IMR-90 (cell line): Measurements from ENCODE around the gene MADD. TPM values are rescaled to one million over a fixed set of nuclear protein-coding genes. Genes with fewer than 3 reads are reported as not detected.

Experiments used
- ATAC-seq: fragments of 200-7000 bp; cut with Tn5 transposase; 2 replicates; pipeline ENCODE4 v1.9.1; 2020; ENCODE audit warnings: low read depth, mild to moderate bottlenecking, moderate library complexity
- BruUV-seq: library from RNA; stranded (reverse); fragments of 400-500 nt; replicated peaks from 2 replicates; lab custom pipeline; 2021; lab: Mats Ljungman, UMichigan
- CTCF ChIA-PET: fragments of 300-600 bp; formaldehyde crosslinking; extraction: SDS; loops from one replicate; lab custom pipeline; 2021; ENCODE audit warnings: antibody characterized with exemption; lab: Yijun Ruan, JAX
- POLR2A ChIA-PET: fragments of 300-600 bp; sonication (Branson Sonifier 250); formaldehyde crosslinking; loops from one replicate; lab custom pipeline; 2022; ENCODE audit warnings: antibody characterized with exemption; ENCODE audit not compliant: unreplicated experiment; lab: Charles Lee
- DNase-seq: peaks from one replicate; pipeline ENCODE4 v3.0.0; 2013
- H2AFZ ChIP-seq: replicated peaks from 2 replicates; pipeline ENCODE3; 2013; ENCODE audit warnings: low read length, mild to moderate bottlenecking; ENCODE audit not compliant: poor library complexity
- H2AK5ac ChIP-seq: 2 replicates; pipeline ENCODE4 v1.6.1; 2013; ENCODE audit warnings: low read depth, low read length, inconsistent platforms
- H2AK9ac ChIP-seq: replicated peaks from 2 replicates; pipeline ENCODE3; 2013; ENCODE audit warnings: mild to moderate bottlenecking, low read depth, low read length, moderate library complexity; ENCODE audit not compliant: poor library complexity
- H2BK120ac ChIP-seq: 2 replicates; pipeline ENCODE4 v1.6.1; 2013; ENCODE audit warnings: low read depth, low read length, inconsistent platforms
- H2BK15ac ChIP-seq: 3 replicates; pipeline ENCODE4 v1.6.1; 2013; ENCODE audit warnings: low read depth, low read length, inconsistent platforms
- H2BK20ac ChIP-seq: 2 replicates; pipeline ENCODE4 v1.6.1; 2013; ENCODE audit warnings: low read depth, mild to moderate bottlenecking, inconsistent platforms, low read length, moderate library complexity
- H2BK5ac ChIP-seq: 2 replicates; pipeline ENCODE4 v1.6.1; 2013; ENCODE audit warnings: mild to moderate bottlenecking, low read depth, low read length, inconsistent platforms; ENCODE audit not compliant: poor library complexity, severe bottlenecking
- H3K14ac ChIP-seq: replicated peaks from 2 replicates; pipeline ENCODE4 v1.6.1; 2013; ENCODE audit warnings: low read depth, low read length, inconsistent platforms
- H3K18ac ChIP-seq: 2 replicates; pipeline ENCODE4 v1.6.1; 2013; ENCODE audit warnings: low read depth, low read length, control low read depth
- H3K23ac ChIP-seq: 2 replicates; pipeline ENCODE4 v1.6.1; 2013; ENCODE audit warnings: low read depth, low read length, inconsistent platforms
- H3K27ac ChIP-seq: 2 replicates; pipeline ENCODE4 v1.5.1; 2013; ENCODE audit warnings: mild to moderate bottlenecking, control low read depth, low read length; ENCODE audit not compliant: insufficient read depth
- H3K27me3 ChIP-seq: 2 replicates; pipeline ENCODE4 v1.6.1; 2013; ENCODE audit warnings: low read length; ENCODE audit not compliant: control insufficient read depth, insufficient read depth
- H3K36me3 ChIP-seq: 2 replicates; pipeline ENCODE4 v1.6.1; 2013; ENCODE audit warnings: low read length, mixed read lengths; ENCODE audit not compliant: control insufficient read depth, insufficient read depth
- H3K4ac ChIP-seq: 2 replicates; pipeline ENCODE4 v1.6.1; 2013; ENCODE audit warnings: low read depth, low read length, inconsistent platforms
- H3K4me1 ChIP-seq: 2 replicates; pipeline ENCODE4 v1.6.1; 2013; ENCODE audit warnings: low read length, mixed read lengths; ENCODE audit not compliant: control insufficient read depth, insufficient read depth
- H3K4me2 ChIP-seq: 2 replicates; pipeline ENCODE4 v1.6.1; 2013; ENCODE audit warnings: low read depth, mild to moderate bottlenecking, control low read depth, low read length, moderate library complexity
- H3K4me3 ChIP-seq: 2 replicates; pipeline ENCODE4 v1.5.1; 2013; ENCODE audit warnings: low read depth, mild to moderate bottlenecking, control low read depth, low read length, moderate library complexity; ENCODE audit not compliant: insufficient read depth
- H3K56ac ChIP-seq: 2 replicates; pipeline ENCODE4 v1.6.1; 2013; ENCODE audit warnings: low read length, inconsistent platforms; ENCODE audit not compliant: insufficient read depth; ENCODE audit errors: extremely low read depth
- H3K79me1 ChIP-seq, 2 experiments: 2 replicates each; pipeline ENCODE4 v1.6.1; 2013; ENCODE audit warnings: low read length in 2 of 2, inconsistent platforms in 1 of 2, low read depth in 1 of 2
- H3K9ac ChIP-seq: 2 replicates; pipeline ENCODE4 v1.6.1; 2013; ENCODE audit warnings: low read depth, low read length, control low read depth
- H3K9me1 ChIP-seq: 2 replicates; pipeline ENCODE4 v1.6.1; 2013; ENCODE audit warnings: low read length, inconsistent platforms; ENCODE audit not compliant: insufficient read depth
- H3K9me3 ChIP-seq: 2 replicates; pipeline ENCODE4 v1.6.1; 2013; ENCODE audit warnings: low read length; ENCODE audit not compliant: control insufficient read depth, insufficient read depth
- H4K20me1 ChIP-seq: 2 replicates; pipeline ENCODE4 v1.6.1; 2013; ENCODE audit warnings: low read length, inconsistent platforms; ENCODE audit not compliant: insufficient read depth
- H4K5ac ChIP-seq: 2 replicates; pipeline ENCODE4 v1.6.1; 2013; ENCODE audit warnings: mild to moderate bottlenecking, low read depth, low read length, control low read depth
- H4K8ac ChIP-seq, 2 experiments: 2 replicates each; pipeline ENCODE4 v1.6.1; 2013; ENCODE audit warnings: low read depth in 2 of 2, low read length in 2 of 2, control low read depth in 1 of 2, inconsistent platforms in 1 of 2
- H4K91ac ChIP-seq: 2 replicates; pipeline ENCODE4 v1.6.1; 2013; ENCODE audit warnings: low read depth, low read length, inconsistent platforms; ENCODE audit not compliant: insufficient read depth
- CTCF ChIP-seq: conservative IDR thresholded peaks from 2 replicates; pipeline ENCODE4 v1.5.1; 2012; ENCODE audit warnings: mild to moderate bottlenecking, low read depth, low read length, improper control_type of control experiment
- RAD21 ChIP-seq: IDR thresholded peaks from 2 replicates; pipeline ENCODE4 v1.6.1; 2012; ENCODE audit warnings: low read length, improper control_type of control experiment
- SMC3 ChIP-seq: fragments of 150-350 bp; IDR thresholded peaks from 2 replicates; pipeline ENCODE4 v1.6.1; 2016; ENCODE audit warnings: low read depth, mild to moderate bottlenecking, antibody characterized with exemption, low read length, moderate library complexity
- USF2 ChIP-seq: fragments of 150-350 bp; IDR thresholded peaks from 2 replicates; pipeline ENCODE4 v1.6.1; 2017; ENCODE audit warnings: mild to moderate bottlenecking, antibody characterized with exemption, low read length, low read depth
- WGBS, 2 experiments: methylation state at CpG; one replicate each; pipeline versions ENCODE4 v1.1.5 to v1.1.7; 2013; ENCODE audit warnings: missing lambda C conversion rate in 2 of 2; ENCODE audit not compliant: insufficient read length in 1 of 2; ENCODE audit errors: extremely low coverage in 2 of 2; 5-methylcytosine and 5-hydroxymethylcytosine counted together
- dilution Hi-C: fragments of 300-500 bp; cut with HindIII; formaldehyde crosslinking; loops from one replicate; pipeline ENCODE4 v1.14.3; 2018; ENCODE audit warnings: low sequenced_read_pairs; ENCODE audit not compliant: unreplicated experiment
- in situ Hi-C: fragments of 300-500 bp; cut with MboI; formaldehyde crosslinking; loops from 3 replicates; pipeline ENCODE4 v1.14.3; 2019; ENCODE audit warnings: low sequenced_read_pairs, inconsistent platforms, mixed read lengths
- intact Hi-C: fragments of 100-400 bp; cut with micrococcal nuclease; formaldehyde crosslinking; loops from 2 replicates; pipeline ENCODE4 v1.10.0; 2022
- polyA plus RNA-seq, 3 experiments: library from polyadenylated mRNA; depleted of rRNA; stranded (reverse); fragments of >200 nt; gene quantifications; 2 replicates each; pipeline ENCODE4 v1.2.3, GENCODE V29; 2012; ENCODE audit warnings: low replicate concordance in 1 of 3
- total RNA-seq: library from RNA; depleted of rRNA; stranded (reverse); fragments of >200 nt; gene quantifications from 2 replicates; pipeline ENCODE4 v1.2.3, GENCODE V29; 2012

The MADD gene
- total and polyA plus RNA-seq, 2 of the 4 experiments (the other 2 are of a cell fraction) = 13.3 to 16.4 TPM

- Histone ChIP-seq H2AK5ac (peak overlapping the region; percentile 60), H3K36me3 (peaks cover 6% of the 10 kb centered on the region; the same call in 1 of the 2 replicates), H3K4me2 (no peak overlapping the region), H2AFZ (peak overlapping the region; percentile 67), H3K4ac (peak overlapping the region; percentile 25; the same call in 1 of the 2 replicates), H3K9me3 (no peaks in the 10 kb centered on the region), H4K91ac (no peak overlapping the region), H3K9me1 (peaks cover 10% of the 10 kb centered on the region), H3K18ac (no peak overlapping the region), H2AK9ac (peak overlapping the region; percentile 60), H4K20me1 (no peaks in the 10 kb centered on the region), H4K8ac (no peak overlapping the region), H3K56ac (no peak overlapping the region), H2BK15ac (no peak overlapping the region), H2BK5ac (no peak overlapping the region), H3K4me1 (peaks cover 21% of the 10 kb centered on the region), H2BK20ac (no peak overlapping the region), H3K27me3 (no peaks in the 10 kb centered on the region), H3K27ac (0 out of 2 replicates have a peak overlapping the region, but pooled peaks have one; percentile 10), H3K79me1 (peaks cover 0 to 25% of the 10 kb centered on the region in 2 experiments; a peak in 3 of 4 replicates), H3K4me3 (no peak overlapping the region), H3K23ac (no peak overlapping the region), H2BK120ac (no peak overlapping the region), H3K14ac (no peak overlapping the region; the same call in 1 of the 2 replicates), H3K9ac (peak overlapping the region; percentile 1; the same call in 1 of the 2 replicates), H4K5ac (no peak overlapping the region)
- intact Hi-C loops (loop anchor here (1.0 to 5.0 kb wide), 2 partner anchors 82 to 148 kb away; partner anchors contain the start of gene SLC39A13), dilution Hi-C loops (no loop called here), in situ Hi-C loops (no loop called here)
- DNase-seq = peak; percentile 30
- peak; percentile 49 for TF ChIP-seq SMC3
- no peak for TF ChIP-seq USF2
- peak; percentile 68 for TF ChIP-seq RAD21
- peak; percentile 60 for TF ChIP-seq CTCF
- ATAC-seq = peak; percentile 55
- CTCF ChIA-PET = interaction anchor here (0.5 to 2.5 kb wide), 14 partner anchors 9 to 96 kb away, joined by 3 to 12 read pairs (median 4); partner anchors contain the start of genes ACP2 and MADD
- BruUV-seq = no TSS peak
- WGBS, 2 experiments = 63% methylated on average over 9 of the region's 10 CpGs; no CpG with 5 or more reads in 1 of the 2 experiments
- POLR2A ChIA-PET = interaction anchor here (1.0 kb wide), 1 partner anchor 74 kb away, joined by 4 read pairs; no protein-coding TSS in a partner anchor
These were observed 10.5 kb upstream of the MADD start for GRCh38 chr11:47259232-47259977.
